Cardiac muscle cell (in vitro differentiated cells and primary cell): ENCODE results near the gene SBF2. TPM values are rescaled to one million over a fixed set of nuclear protein-coding genes. Genes with fewer than 3 reads are reported as not detected.

Experiments
- DNase-seq, 2 donors: peaks; one replicate each; pipeline versions ENCODE4 v3.0.0 to v3.0.0-alpha.2; 2010 to 2017; ENCODE audit warnings: low read depth in 1 of 2, low spot score in 1 of 2
- H3K27ac ChIP-seq: fragments of 200-600 bp; sonication (generic); 2 replicates; pipeline ENCODE4 v1.5.1; 2016
- H3K27me3 ChIP-seq: fragments of 200-600 bp; sonication (generic); 2 replicates; pipeline ENCODE4 v1.6.0; 2016; ENCODE audit warnings: control low read depth
- H3K36me3 ChIP-seq: fragments of 200-600 bp; sonication (generic); 2 replicates; pipeline ENCODE4 v1.5.1; 2016; ENCODE audit warnings: control low read depth
- H3K4me1 ChIP-seq: fragments of 200-600 bp; sonication (generic); 2 replicates; pipeline ENCODE4 v1.8.1; 2017; ENCODE audit warnings: low read depth, mild to moderate bottlenecking, mixed run types
- H3K4me3 ChIP-seq: fragments of 200-600 bp; sonication (generic); 2 replicates; pipeline ENCODE4 v1.5.1; 2016; ENCODE audit warnings: mild to moderate bottlenecking
- H3K9me3 ChIP-seq: fragments of 200-600 bp; sonication (generic); 2 replicates; pipeline ENCODE4 v1.5.1; 2017; ENCODE audit warnings: low read depth, mild to moderate bottlenecking, control low read depth
- polyA plus RNA-seq: library from polyadenylated mRNA; unstranded; fragments of >200 nt; fragmentation: Nextera tagmentation; extraction: Ambion mirVana; gene quantifications from 2 replicates; pipeline ENCODE4 v1.2.1, GENCODE V29; 2016
- total RNA-seq: library from RNA; depleted of rRNA; stranded (reverse); fragments of >200 nt; gene quantifications from 2 replicates; pipeline ENCODE4 v1.2.3, GENCODE V29; 2016
- TF ChIP-seq, protein P1 (sequence below): IDR thresholded peaks from 2 replicates; pipeline ENCODE4 v1.5.1; 2012; ENCODE audit warnings: low read depth, mild to moderate bottlenecking, low read length

SBF2 gene
- total and polyA plus RNA-seq, 2 experiments from 2014 or later: 13.3 to 32.3 TPM

DNA sequence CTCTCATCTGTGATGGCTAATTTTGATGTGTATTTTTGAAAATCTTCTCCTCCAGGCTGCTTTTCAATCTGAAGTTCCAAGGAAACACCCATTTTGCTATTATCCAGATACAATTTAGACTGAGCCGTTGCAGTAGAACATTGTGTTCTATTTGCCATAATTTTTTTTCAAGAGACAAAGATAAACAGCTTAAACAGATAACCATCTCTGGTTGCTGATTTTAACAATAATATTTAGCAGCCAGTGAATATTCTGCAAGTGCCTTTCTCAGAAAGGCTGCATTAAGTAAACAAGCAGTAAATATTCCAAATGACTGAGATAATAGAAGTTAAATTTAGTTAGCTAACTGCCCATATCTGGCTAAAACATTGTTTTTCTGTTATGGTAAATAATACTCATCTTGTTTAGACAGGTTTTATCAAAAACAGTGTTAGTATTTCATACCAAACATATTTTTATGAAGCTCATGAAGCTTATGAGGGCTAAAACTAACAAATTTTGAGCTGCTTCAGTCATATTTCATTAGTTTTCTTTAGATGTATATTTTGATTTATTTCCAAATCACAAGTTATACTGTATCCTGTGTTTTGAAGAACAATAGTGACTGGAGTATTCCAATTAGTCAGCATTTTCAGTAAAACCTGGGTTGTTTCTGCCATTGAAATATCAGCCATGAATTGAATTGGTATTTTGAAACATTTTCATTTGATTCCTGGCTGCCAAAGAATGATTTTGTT, 206.7 kb downstream of the SBF2 start:
- Histone ChIP-seq H3K4me3 (no peak overlapping the region), H3K4me1 (no peaks in the 10 kb centered on the region), H3K9me3 (no peaks in the 10 kb centered on the region), H3K36me3 (no peaks in the 10 kb centered on the region), H3K27ac (no peak overlapping the region), H3K27me3 (no peaks in the 10 kb centered on the region)
- TF ChIP-seq, protein P1, sequence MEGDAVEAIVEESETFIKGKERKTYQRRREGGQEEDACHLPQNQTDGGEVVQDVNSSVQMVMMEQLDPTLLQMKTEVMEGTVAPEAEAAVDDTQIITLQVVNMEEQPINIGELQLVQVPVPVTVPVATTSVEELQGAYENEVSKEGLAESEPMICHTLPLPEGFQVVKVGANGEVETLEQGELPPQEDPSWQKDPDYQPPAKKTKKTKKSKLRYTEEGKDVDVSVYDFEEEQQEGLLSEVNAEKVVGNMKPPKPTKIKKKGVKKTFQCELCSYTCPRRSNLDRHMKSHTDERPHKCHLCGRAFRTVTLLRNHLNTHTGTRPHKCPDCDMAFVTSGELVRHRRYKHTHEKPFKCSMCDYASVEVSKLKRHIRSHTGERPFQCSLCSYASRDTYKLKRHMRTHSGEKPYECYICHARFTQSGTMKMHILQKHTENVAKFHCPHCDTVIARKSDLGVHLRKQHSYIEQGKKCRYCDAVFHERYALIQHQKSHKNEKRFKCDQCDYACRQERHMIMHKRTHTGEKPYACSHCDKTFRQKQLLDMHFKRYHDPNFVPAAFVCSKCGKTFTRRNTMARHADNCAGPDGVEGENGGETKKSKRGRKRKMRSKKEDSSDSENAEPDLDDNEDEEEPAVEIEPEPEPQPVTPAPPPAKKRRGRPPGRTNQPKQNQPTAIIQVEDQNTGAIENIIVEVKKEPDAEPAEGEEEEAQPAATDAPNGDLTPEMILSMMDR: no peak
- no peak for DNase-seq

DNA sequence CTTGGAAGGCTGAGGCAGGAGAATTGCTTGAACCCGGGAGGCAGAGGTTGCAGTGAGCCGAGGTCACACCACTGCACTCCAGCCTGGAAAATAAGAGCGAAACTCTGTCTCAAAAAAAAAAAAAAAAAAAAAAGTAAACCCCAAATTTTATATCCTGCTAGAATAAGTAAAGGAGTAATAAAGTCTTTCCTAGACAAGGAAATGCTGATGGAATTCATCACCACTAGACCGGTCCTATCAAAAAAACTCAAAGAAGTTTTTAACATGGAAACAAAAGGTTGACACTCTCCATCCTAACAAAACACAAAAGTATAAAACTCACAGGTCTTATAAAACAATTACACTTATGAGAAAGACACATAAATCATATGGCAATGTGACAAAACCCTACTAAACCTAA, 213.9 kb downstream of the SBF2 start:
- TF ChIP-seq, protein P1: no peak
- Histone ChIP-seq H3K27me3 (no peaks in the 10 kb centered on the region), H3K9me3 (no peaks in the 10 kb centered on the region), H3K36me3 (no peaks in the 10 kb centered on the region), H3K27ac (no peak overlapping the region), H3K4me3 (no peak overlapping the region), H3K4me1 (no peaks in the 10 kb centered on the region)
- no peak for DNase-seq

DNA sequence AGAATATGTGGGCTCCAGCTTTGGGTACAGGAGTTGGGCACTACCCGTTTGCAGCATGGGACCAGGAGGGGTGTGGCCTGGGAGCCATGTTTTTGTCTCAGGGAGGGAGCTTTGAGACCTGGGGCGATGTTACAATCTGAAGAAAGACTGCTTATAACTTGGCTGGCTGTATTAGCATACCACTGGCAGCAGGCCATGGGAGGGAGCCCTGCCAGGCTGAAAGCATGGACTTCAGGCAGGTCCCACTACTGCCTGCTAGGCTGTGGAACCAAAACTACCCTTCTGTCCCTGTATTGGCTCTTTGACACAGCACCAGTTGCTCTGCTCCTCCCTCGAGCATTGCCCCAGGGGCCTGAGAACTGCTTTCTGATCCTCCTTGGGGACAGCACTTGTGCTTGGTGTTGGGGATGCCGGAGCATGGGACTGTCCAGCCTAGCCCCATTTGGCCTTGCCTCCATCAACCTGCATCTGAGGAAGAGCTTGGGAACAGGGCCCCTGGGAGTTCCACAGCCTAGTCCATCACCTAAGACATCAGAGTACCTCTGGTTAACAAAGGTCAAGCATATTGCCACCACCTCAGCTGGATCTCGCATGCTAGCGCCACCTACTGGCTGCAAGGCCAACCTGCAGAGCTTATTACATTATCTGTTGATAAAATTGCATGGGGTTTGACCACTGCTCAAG, 217.4 kb downstream of the SBF2 start:
- Histone ChIP-seq H3K27me3 (no peaks in the 10 kb centered on the region), H3K27ac (no peak overlapping the region), H3K36me3 (no peaks in the 10 kb centered on the region), H3K9me3 (no peaks in the 10 kb centered on the region), H3K4me3 (no peak overlapping the region), H3K4me1 (no peaks in the 10 kb centered on the region)
- peak; percentile 52 to 88 for DNase-seq
- TF ChIP-seq, protein P1: peak; percentile 74

DNA sequence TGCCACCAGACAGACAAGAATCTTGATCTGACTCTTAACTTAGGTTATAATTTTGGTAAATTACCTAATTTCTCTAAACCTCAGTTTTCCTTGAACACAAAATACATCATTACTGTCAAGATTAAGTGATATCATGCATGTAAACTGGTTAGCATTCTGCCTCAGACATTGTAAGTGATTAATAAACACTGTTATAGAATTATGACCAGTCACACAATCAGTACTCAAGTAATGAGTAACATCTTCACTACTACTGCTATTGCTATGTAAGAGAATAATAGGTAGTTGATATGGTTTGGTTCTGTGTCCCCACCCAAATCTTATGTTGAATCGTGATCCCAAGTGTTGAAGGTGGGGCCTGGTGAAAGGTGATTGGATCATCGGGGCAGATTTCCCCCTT, 218.9 kb downstream of the SBF2 start:
- TF ChIP-seq, protein P1: no peak
- Histone ChIP-seq H3K36me3 (no peaks in the 10 kb centered on the region), H3K27me3 (no peaks in the 10 kb centered on the region), H3K4me1 (no peaks in the 10 kb centered on the region), H3K27ac (no peak overlapping the region), H3K4me3 (no peak overlapping the region), H3K9me3 (no peaks in the 10 kb centered on the region)
- DNase-seq: no peak

DNA sequence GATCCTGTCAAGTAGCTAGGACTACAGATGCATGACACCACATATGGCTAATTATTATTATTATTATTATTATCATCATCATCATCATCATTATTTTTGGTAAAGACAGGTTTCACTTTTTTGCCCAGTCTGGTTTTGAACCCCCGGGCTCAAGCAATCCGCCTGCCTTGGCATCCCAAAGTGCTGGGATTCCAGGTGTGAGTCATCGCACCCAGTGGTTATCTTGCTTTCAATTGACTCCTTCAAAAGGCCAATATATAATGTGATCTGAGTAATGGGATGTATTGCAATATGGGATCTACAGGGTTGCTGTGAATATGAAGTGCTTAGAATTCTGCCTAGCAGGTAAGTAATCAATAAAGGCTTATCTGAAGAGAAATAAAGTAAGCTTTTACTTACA, 221.2 kb downstream of the SBF2 start:
- no peaks in the 10 kb centered on the region for H3K36me3 ChIP-seq
- DNase-seq: no peak
- no peak overlapping the region for H3K27ac ChIP-seq
- H3K27me3 ChIP-seq: no peaks in the 10 kb centered on the region
- no peak overlapping the region for H3K4me3 ChIP-seq
- H3K9me3 ChIP-seq: no peaks in the 10 kb centered on the region
- TF ChIP-seq, protein P1: no peak
- H3K4me1 ChIP-seq: no peaks in the 10 kb centered on the region
